Prostate gland (tissue), 2 donors: ENCODE results near the gene TAF10.

Experiments
- POLR2A ChIP-seq: fragments of 450-650 bp; IDR thresholded peaks from one replicate; pipeline ENCODE4 v1.6.1; 2016; ENCODE audit warnings: antibody characterized with exemption, mild to moderate bottlenecking
- POLR2AphosphoS5 ChIP-seq: sonication (generic); formaldehyde crosslinking; IDR thresholded peaks from one replicate; pipeline ENCODE4 v1.6.1; 2017; ENCODE audit warnings: antibody characterized with exemption
- TF ChIP-seq, protein P1 (sequence below), 4 experiments: fragments of 200-600 bp in 2 of 4; fragments of 450-650 bp in 2 of 4; sonication (generic) in 2 of 4; IDR thresholded peaks; 1 replicate in 3 of 4; 2 replicates in 1 of 4; pipeline ENCODE4 v1.5.1; 2016 to 2019; ENCODE audit warnings: antibody characterized with exemption in 4 of 4, mild to moderate bottlenecking in 2 of 4, moderate library complexity in 2 of 4

DNA sequence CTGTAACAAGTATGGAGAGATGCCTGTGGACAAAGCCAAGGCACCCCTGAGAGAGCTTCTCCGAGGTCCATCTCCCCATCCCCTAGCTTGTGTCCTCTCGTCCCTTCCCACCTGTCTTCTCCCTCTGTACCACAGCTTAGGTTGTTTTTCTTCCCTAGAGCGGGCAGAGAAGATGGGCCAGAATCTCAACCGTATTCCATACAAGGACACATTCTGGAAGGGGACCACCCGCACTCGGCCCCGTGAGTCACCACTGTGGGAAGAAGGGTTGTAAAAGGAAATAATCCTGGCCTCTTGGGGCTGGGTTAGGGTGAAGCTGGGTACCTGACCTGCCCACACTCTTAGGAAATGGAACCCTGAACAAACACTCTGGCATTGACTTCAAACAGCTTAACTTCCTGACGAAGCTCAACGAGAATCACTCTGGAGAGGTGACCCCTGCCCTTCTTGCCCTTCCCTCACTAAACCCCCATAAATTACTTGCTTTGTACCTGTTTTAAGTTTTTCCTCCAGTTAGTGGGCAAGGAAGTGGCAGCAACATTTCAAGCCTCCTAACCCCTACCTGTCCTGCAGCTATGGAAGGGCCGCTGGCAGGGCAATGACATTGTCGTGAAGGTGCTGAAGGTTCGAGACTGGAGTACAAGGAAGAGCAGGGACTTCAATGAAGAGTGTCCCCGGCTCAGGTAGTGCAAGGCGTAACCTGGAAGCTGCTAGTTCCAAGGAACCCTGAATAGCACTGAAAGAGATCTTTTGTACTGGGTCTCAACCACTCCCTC, 3.1 kb downstream of the TAF10 start:
- TF ChIP-seq, protein P1, sequence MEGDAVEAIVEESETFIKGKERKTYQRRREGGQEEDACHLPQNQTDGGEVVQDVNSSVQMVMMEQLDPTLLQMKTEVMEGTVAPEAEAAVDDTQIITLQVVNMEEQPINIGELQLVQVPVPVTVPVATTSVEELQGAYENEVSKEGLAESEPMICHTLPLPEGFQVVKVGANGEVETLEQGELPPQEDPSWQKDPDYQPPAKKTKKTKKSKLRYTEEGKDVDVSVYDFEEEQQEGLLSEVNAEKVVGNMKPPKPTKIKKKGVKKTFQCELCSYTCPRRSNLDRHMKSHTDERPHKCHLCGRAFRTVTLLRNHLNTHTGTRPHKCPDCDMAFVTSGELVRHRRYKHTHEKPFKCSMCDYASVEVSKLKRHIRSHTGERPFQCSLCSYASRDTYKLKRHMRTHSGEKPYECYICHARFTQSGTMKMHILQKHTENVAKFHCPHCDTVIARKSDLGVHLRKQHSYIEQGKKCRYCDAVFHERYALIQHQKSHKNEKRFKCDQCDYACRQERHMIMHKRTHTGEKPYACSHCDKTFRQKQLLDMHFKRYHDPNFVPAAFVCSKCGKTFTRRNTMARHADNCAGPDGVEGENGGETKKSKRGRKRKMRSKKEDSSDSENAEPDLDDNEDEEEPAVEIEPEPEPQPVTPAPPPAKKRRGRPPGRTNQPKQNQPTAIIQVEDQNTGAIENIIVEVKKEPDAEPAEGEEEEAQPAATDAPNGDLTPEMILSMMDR (IDR thresholded peaks at IDR 0.05) = no peak
- TF ChIP-seq POLR2A (no peak), POLR2AphosphoS5 (peak; percentile 24)
